ENCODE measurements around the gene HSPA9.

GRCh38 chr5:138573949-138574670, 1.1 kb downstream of the HSPA9 start:
- TF ChIP-seq CTCF (IDR thresholded peaks at IDR 0.05) (no peak), POLR2A (IDR thresholded peaks at IDR 0.05) (no peak), EP300 (IDR thresholded peaks at IDR 0.05) (no peak)
